K562 treated with DMSO at 1 percent for 4 hours (cell line): ENCODE measurements around the gene PDE6A. TPM values are rescaled to one million over a fixed set of nuclear protein-coding genes. Genes with fewer than 3 reads are reported as not detected.

Experiments
- total RNA-seq: library from RNA; unstranded; fragments of 300-600 nt; gene quantifications from 2 replicates; pipeline ENCODE4 v1.2.3, GENCODE V29; 2022; ENCODE audit not compliant: insufficient read depth

Gene PDE6A
- not detected in 2 replicates for total RNA-seq

GRCh38 chr5:149944666-149945065, at the start of gene PDE6A:
Gene PDE6A (minus strand): TSS chr5:149944793. CDS start chr5:149944673, 120 bp downstream.

GRCh38 chr5:149960272-149961185, 15.9 kb upstream of the PDE6A start, which contains the start of gene SLC26A2:
Gene SLC26A2 (plus strand): TSS chr5:149960758. CDS start chr5:149977653, 16,895 bp downstream.

Other genes starting within 250 kb of the PDE6A start
- 2.8 and 3.9 TPM in 2 replicates for gene PPARGC1B, start 214.5 kb downstream of the PDE6A start, total RNA-seq
- 3.3 and 5.4 TPM in 2 replicates for gene SLC26A2, start 16.0 kb upstream of the PDE6A start, total RNA-seq
- gene TIGD6, start 55.9 kb upstream of the PDE6A start, total RNA-seq: 2.9 and 3.1 TPM in 2 replicates
- gene HMGXB3, start 55.9 kb upstream of the PDE6A start, total RNA-seq: 31.0 and 40.4 TPM in 2 replicates
- gene CSF1R, start 141.8 kb upstream of the PDE6A start, total RNA-seq: not detected in 2 replicates
- gene PDGFRB, start 211.1 kb upstream of the PDE6A start, total RNA-seq: not detected in 2 replicates
- not detected in 2 replicates for gene CDX1, start 222.0 kb upstream of the PDE6A start, total RNA-seq
- not detected in 2 replicates for gene SLC6A7, start 245.3 kb upstream of the PDE6A start, total RNA-seq